ENCODE measurements around the gene CLIC6.

CLIC6 gene

DNA sequence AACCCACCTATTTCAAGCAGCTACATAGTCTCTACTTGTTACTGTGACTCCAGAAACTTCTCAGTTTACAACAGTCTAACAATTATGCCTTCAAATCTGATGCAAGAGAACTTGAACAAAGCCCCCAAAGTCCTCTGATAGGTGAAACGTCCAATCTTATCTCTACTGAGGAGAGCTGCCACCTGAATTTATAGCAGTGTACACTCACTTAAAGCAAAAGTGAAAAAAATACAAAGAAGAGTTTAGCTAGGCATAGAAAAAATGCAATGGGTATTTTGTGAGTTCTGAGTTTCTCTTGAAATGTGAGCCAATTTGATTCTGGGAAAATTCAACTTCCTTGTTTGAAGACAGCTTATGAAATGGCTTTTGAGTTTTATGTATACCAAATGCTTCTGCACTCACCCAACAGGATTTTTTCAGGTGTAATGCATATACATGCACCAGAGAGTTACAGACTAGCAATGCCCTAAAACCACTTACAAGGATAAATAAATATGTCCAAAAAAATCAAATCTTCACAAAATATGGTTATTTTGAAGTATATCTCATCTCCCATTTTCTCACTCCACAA, 17.8 kb upstream of the CLIC6 start:
- Histone ChIP-seq H3K4me1 (ENCODE audit: insufficient read depth, poor library complexity, severe bottlenecking) (no peaks in the 10 kb centered on the region), H3K27me3 (ENCODE audit: insufficient read depth, poor library complexity, severe bottlenecking) (no peaks in the 10 kb centered on the region), H3K9me3 (ENCODE audit: severe bottlenecking) (no peaks in the 10 kb centered on the region), H3K4me3 (ENCODE audit: severe bottlenecking) (no peak overlapping the region), H3K36me3 (ENCODE audit: low read depth) (no peaks in the 10 kb centered on the region), H3K27ac (ENCODE audit: poor library complexity, severe bottlenecking) (no peak overlapping the region)
- ATAC-seq (ENCODE audit: low read depth) (no peak), DNase-seq (ENCODE audit: low spot score) (no peak)
- TF ChIP-seq, protein P1, sequence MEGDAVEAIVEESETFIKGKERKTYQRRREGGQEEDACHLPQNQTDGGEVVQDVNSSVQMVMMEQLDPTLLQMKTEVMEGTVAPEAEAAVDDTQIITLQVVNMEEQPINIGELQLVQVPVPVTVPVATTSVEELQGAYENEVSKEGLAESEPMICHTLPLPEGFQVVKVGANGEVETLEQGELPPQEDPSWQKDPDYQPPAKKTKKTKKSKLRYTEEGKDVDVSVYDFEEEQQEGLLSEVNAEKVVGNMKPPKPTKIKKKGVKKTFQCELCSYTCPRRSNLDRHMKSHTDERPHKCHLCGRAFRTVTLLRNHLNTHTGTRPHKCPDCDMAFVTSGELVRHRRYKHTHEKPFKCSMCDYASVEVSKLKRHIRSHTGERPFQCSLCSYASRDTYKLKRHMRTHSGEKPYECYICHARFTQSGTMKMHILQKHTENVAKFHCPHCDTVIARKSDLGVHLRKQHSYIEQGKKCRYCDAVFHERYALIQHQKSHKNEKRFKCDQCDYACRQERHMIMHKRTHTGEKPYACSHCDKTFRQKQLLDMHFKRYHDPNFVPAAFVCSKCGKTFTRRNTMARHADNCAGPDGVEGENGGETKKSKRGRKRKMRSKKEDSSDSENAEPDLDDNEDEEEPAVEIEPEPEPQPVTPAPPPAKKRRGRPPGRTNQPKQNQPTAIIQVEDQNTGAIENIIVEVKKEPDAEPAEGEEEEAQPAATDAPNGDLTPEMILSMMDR (IDR thresholded peaks at IDR 0.05; ENCODE audit: poor library complexity, severe bottlenecking), result no peak

DNA sequence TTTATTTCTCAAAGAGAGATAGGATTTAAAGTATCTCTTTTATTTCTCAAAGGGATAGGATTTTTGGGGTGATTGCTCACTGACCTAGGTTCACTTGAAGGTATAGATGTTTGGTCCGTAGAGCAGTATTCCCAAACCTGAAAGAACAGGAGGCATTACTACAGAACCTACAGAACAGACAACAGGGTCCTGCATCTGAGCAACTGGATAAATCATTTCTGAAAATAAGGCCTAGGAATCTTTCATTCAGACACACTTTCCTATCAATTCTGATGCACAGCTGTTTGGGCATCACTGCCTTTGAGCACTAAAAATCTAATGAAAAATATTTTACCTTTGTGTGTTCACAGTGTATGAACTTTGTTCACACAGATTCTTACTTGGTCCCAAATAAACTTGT, 17.2 kb upstream of the CLIC6 start:
- no peak for ATAC-seq (ENCODE audit: low read depth)
- Histone ChIP-seq H3K36me3 (ENCODE audit: low read depth) (no peaks in the 10 kb centered on the region), H3K27ac (ENCODE audit: poor library complexity, severe bottlenecking) (no peak overlapping the region), H3K4me1 (ENCODE audit: insufficient read depth, poor library complexity, severe bottlenecking) (no peaks in the 10 kb centered on the region), H3K9me3 (ENCODE audit: severe bottlenecking) (no peaks in the 10 kb centered on the region), H3K27me3 (ENCODE audit: insufficient read depth, poor library complexity, severe bottlenecking) (no peaks in the 10 kb centered on the region), H3K4me3 (ENCODE audit: severe bottlenecking) (no peak overlapping the region)
- no peak for DNase-seq (ENCODE audit: low spot score)
- TF ChIP-seq, protein P1 (IDR thresholded peaks at IDR 0.05; ENCODE audit: poor library complexity, severe bottlenecking), result no peak

DNA sequence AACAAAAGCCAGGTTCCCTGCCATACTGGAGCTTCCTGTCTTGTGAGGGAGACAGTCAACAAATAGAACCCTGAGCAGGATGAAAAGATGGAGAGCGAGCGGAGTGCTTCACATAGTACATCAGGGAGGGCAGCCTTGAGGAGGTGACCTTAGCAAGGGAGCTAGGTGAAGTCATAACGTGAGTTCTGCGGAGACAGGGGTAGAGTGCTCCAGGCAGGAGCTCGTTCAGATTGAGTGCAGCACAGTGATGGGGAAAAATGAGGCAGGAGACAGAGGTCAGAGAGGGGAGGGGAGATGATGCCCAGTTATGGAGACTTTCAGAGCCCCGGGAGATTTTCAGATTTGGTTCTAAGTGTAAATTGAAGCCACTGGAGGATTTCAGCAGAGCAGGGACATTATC, 15.3 kb upstream of the CLIC6 start:
- Histone ChIP-seq H3K4me1 (ENCODE audit: insufficient read depth, poor library complexity, severe bottlenecking) (no peaks in the 10 kb centered on the region), H3K36me3 (ENCODE audit: low read depth) (no peaks in the 10 kb centered on the region), H3K9me3 (ENCODE audit: severe bottlenecking) (no peaks in the 10 kb centered on the region), H3K4me3 (ENCODE audit: severe bottlenecking) (no peak overlapping the region), H3K27me3 (ENCODE audit: insufficient read depth, poor library complexity, severe bottlenecking) (peaks cover 5% of the 10 kb centered on the region), H3K27ac (ENCODE audit: poor library complexity, severe bottlenecking) (no peak overlapping the region)
- TF ChIP-seq, protein P1 (IDR thresholded peaks at IDR 0.05; ENCODE audit: poor library complexity, severe bottlenecking), result no peak
- no peak for DNase-seq (ENCODE audit: low spot score)
- ATAC-seq (ENCODE audit: low read depth), result no peak

DNA sequence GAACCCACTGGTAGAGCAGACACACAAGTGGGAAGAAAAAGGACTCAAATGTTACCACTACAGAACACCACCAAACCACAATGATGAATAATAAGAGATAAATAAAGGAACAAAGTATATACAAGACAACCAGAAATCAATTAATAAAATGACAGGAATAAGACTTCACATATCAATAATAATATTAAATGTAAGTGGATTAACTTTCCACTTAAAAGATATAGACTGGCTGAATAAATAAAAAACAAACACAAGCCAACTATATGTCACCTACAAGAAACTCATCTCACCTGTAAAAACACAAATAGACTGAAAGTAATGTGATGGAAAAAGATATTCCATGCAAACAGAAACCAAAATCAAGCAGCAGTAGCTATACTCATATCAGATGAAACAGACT, 6.9 kb upstream of the CLIC6 start:
- ATAC-seq (ENCODE audit: low read depth), result no peak
- Histone ChIP-seq H3K27me3 (ENCODE audit: insufficient read depth, poor library complexity, severe bottlenecking) (peaks cover 5% of the 10 kb centered on the region), H3K4me1 (ENCODE audit: insufficient read depth, poor library complexity, severe bottlenecking) (no peaks in the 10 kb centered on the region), H3K4me3 (ENCODE audit: severe bottlenecking) (no peak overlapping the region), H3K9me3 (ENCODE audit: severe bottlenecking) (peaks cover 7% of the 10 kb centered on the region), H3K36me3 (ENCODE audit: low read depth) (no peaks in the 10 kb centered on the region), H3K27ac (ENCODE audit: poor library complexity, severe bottlenecking) (no peak overlapping the region)
- DNase-seq (ENCODE audit: low spot score), result no peak
- TF ChIP-seq, protein P1 (IDR thresholded peaks at IDR 0.05; ENCODE audit: poor library complexity, severe bottlenecking), result no peak

DNA sequence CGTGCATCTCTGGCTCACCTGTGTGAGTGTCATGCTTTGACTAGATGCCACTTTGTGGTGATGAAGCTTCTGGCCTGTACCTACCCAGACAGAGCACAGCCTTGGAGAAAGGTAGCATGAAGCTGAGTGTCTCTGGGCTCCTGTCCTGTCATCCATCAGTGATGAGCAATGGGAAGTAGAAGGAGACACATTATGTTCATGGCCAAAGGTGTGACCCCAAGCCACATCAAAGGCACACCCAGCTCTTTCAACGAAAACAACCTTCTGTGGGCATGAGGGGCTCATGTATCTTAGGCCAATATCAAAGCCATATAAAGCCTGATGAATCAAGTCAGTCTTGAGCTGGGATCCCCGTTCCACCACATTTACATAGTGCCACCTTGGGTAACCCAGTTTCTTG, 1.0 kb upstream of the CLIC6 start:
- DNase-seq (ENCODE audit: low spot score), result no peak
- TF ChIP-seq, protein P1 (IDR thresholded peaks at IDR 0.05; ENCODE audit: poor library complexity, severe bottlenecking), result no peak
- H3K4me3 ChIP-seq (ENCODE audit: severe bottlenecking), result no peak overlapping the region
- H3K4me1 ChIP-seq (ENCODE audit: insufficient read depth, poor library complexity, severe bottlenecking), result no peaks in the 10 kb centered on the region
- H3K9me3 ChIP-seq (ENCODE audit: severe bottlenecking), result no peaks in the 10 kb centered on the region
- H3K36me3 ChIP-seq (ENCODE audit: low read depth), result no peaks in the 10 kb centered on the region
- peaks cover 19% of the 10 kb centered on the region for H3K27me3 ChIP-seq (ENCODE audit: insufficient read depth, poor library complexity, severe bottlenecking)
- H3K27ac ChIP-seq (ENCODE audit: poor library complexity, severe bottlenecking), result no peak overlapping the region
- ATAC-seq (ENCODE audit: low read depth), result no peak

Data from RWPE2 (cell line).